GM19372 (cell line): ENCODE measurements around the gene HOXB1.

ENCODE experiments used
- ATAC-seq: cut with Tn5 transposase; IDR thresholded peaks from one replicate; pipeline ENCODE4 v1.9.1; 2021; ENCODE audit warnings: mild to moderate bottlenecking, low read depth, moderate library complexity; ENCODE audit not compliant: unreplicated experiment

Gene HOXB1

DNA sequence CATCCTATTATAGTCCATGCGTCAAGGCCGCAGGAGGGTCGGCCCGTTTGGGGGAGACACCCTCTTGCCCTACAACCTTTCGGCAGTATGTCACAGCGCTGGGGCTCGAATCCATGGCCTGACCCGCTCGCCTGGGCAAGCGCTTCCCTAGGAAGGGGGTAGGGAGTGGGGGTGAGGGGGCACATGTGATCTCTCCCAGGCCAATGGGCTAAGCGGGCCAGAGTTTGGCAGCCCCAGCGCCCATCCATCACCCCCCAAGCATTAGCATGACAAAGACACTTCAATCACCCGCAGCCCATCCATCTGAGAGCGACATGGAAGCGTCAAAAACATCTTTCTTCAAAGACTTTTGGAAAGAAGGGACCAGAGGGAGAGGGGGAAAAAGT is at the start of gene HOXB1:
HOXB1 (minus strand) TSS at position 125 of the 386 bp plus-strand sequence; CDS start at position 18, 107 bp downstream.
- no peak for ATAC-seq

DNA sequence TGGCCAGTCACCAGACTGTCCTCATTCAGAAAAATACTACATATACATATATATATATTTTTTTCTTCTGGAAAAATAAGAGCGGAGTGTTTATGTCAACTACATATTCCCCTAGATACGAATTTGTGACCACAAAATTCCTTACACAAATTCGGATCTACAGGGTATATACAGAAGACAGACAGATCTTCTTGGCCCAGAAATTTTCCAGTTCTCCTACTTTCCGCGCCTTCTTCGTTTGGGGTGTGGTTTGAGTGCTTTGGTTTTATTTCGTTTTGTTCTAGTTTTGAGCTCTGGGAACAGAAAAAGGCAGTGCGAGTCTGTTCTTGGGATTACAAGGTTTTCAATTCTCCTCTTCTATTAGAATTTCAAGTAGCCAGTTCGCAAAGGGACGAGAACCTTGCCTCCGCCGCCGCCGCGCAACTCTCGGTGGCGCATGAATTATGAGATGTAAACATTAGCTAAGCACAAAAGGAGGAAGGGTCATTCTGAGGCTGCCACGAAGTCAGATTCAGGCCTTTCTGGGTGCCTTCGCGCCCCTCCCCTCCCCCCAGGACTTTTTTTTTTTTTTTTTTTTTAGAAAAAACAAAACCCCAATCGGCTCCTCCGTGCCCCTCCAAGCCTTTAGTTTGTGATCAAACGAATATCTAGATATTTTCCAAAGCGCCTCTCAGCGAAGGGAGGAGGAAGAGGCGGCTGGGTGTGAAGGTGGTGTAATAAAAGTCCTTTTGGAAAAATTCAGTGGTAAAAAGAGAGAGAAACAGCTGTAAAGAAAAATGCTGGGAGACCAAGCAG is 49.1 kb upstream of the HOXB1 start:
- ATAC-seq, result no peak

GRCh38 chr17:48579471-48579759 is 48.6 kb upstream of the HOXB1 start:
- no peak for ATAC-seq

GRCh38 chr17:48578616-48579470 is 48.0 kb upstream of the HOXB1 start:
- ATAC-seq, result no peak

GRCh38 chr17:48577946-48578615 is 47.3 kb upstream of the HOXB1 start, which contains the start of gene HOXB4:
TSS of gene HOXB4 (minus strand) at chr17:48578350. CDS start at chr17:48578319, 31 bp downstream.
- no peak for ATAC-seq

DNA sequence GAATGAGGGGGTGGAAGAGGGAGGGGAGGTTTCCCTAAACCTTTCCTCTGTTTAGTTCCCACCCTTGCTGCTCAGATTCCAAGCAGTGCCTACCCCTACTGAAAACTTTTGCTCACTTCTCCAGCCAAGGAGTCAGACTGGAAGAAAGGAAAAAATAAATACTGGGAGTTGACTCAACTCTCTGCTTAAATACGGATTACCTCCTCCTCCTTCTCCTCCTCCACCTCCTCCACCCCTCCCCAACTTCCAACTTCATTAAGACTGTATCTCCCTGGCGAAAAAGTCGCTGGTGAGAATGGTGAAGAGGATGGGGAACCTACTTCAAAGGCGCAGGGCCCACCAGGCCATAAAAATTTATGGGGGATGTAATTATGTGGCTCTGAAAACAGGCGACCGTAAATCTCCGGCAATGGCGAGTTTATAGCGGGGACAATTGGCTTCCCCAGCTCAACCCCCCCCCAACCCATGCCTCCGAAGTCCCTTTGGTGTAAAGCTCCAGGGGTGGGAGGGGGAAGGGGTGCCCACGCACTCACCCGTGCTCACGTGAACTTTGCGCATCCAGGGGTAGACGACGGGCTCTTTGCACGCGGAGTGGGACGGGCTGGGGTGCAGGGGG is 46.6 kb upstream of the HOXB1 start:
- ATAC-seq, result no peak

- ATAC-seq, result no peak
Measured at GRCh38 chr17:48576479-48577309, 45.9 kb upstream of the HOXB1 start.

- ATAC-seq, result no peak
Measured at GRCh38 chr17:48575673-48576478, 45.1 kb upstream of the HOXB1 start.

DNA sequence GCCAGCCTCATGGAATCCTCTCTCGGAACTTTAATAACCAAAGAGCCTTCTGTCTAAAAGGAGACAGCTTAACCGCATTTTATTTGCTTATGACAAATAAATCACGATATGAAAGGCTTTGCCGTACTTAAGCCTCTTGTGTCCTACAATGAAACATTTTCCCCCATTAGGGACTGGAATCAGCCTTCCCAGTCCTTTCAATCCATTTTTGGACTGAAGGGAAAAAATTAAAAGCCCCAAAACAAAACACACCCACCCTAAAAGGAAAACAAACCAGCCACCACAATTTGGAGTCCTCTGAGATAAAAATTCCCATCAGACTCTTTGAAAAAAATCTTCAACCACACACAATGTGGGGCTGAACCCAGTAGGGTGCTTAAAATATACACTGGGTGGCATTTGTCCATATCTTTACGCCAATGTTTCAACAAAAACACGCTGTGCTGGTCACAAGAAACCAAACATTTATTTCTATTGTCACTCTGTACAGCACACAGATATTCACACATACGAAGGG is 44.3 kb upstream of the HOXB1 start:
- no peak for ATAC-seq

- ATAC-seq, result no peak
Measured at GRCh38 chr17:48574505-48575065, 43.8 kb upstream of the HOXB1 start.

DNA sequence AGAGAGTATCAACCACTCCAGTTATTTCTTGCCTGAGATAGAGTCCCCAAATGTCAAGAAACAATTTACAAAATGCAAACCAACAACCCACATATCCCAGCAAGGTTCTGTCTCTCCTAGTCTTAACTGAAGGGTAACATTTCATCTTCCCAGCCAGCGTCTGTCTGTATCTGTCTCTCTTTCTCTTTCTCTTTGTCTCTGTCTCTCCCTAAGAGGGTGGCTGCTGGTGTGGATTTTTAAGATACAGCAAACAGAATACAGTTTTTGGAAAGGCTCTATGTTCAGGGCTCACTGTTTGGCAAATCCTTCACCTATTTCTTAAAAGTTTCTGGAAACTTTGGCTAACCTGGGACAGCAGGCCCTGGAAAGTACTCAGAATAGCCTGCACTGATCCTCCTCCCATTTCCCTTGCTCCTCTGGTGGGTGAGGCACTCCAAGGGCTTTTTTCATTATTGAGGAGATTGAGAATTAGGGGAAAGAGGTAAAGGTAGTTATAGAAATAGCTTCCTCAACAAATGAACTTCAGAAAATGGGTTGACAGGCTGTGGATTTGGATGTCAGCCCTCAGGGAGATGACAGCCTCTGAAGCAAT is 41.1 kb upstream of the HOXB1 start:
- ATAC-seq, result no peak

DNA sequence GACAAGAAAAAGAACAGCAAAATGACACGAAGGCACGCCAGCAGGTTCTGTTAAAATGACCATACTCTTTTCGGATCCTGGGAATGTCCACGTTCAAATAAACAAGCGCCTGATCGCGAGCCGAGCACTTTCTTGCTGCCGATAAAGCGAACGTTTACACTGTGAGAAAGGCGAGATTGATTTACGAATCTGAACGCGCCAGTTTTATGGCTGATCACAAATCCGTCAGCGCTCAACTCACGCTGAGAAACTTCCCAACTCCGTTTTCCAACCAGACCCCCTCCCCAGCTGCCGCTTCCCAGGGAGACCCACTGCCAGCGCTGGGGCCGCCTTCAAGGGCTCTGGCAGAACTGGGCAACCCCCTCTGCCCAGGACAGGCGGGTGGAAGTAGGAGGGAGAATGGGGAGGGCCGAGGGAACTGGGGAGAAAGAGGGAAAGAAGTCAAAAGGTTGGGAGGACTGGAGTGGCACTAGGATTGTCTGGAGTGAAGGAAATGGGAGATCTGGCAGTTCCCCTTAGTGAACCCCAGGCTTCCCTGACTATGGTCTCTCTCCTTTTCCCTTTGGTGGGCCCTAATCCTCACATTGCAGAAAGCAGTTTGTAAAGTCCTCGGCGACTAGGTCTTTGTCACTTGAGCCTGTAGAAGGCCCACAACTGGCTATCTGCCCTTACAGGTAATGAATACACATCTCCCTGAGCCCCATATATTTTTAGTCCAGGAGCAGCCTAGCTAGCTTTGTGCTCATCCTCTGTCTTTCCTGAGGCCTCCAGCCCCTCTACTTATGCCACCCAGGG is 40.4 kb upstream of the HOXB1 start:
- ATAC-seq, result no peak

GRCh38 chr17:48570325-48571023 is 39.7 kb upstream of the HOXB1 start:
- ATAC-seq, result no peak

- no peak for ATAC-seq
Measured at GRCh38 chr17:48569674-48570324, 39.0 kb upstream of the HOXB1 start.

DNA sequence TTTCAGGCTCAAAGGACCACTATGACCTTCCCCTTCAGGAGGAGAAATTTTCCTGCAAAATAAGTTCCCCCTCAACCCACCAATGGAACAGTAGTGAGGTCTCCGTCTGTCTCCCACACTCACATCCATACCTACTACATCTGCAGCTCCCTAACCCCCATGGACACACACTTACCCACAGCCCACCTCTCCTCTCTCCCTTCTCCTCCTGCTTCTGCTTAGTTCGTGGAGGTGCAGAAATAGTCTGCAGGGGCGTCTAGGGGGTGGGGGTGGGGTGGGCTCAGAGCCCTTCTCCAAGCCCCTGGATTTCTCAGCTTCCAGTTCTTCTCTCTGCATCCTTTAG is 38.4 kb upstream of the HOXB1 start:
- no peak for ATAC-seq

GRCh38 chr17:48568499-48569239 is 37.9 kb upstream of the HOXB1 start:
- ATAC-seq, result no peak
